Body of pancreas (tissue), 4 donors: ENCODE results near the gene NOX4. TPM values are rescaled to one million over a fixed set of nuclear protein-coding genes. Genes with fewer than 3 reads are reported as not detected.
"Not testable (repeated sequence)": the region's sequence is repeated elsewhere in the genome, so short reads cannot be mapped to it uniquely, and the experiment has no call there.

Experiments
- ATAC-seq: fragments of 150-250 bp; one replicate; pipeline ENCODE4 v1.9.1; 2016
- DNase-seq, 4 donors: peaks; one replicate each; pipeline ENCODE4 v3.0.0-alpha.2; 2019
- H3K27ac ChIP-seq, 4 donors: fragments of 200-600 bp; sonication (generic); 1 replicate in 3 of 4; 2 replicates in 1 of 4; pipeline versions ENCODE4 v1.5.1 to v1.6.1; 2016 to 2019; ENCODE audit warnings: mild to moderate bottlenecking in 1 of 4, mixed read lengths in 1 of 4, moderate library complexity in 1 of 4
- H3K27me3 ChIP-seq, 2 donors: fragments of 200-600 bp; sonication (generic); one replicate each; pipeline ENCODE4 v1.6.0; 2016; ENCODE audit warnings: mild to moderate bottlenecking in 1 of 2
- H3K36me3 ChIP-seq, 2 donors: fragments of 200-600 bp; sonication (generic); replicated peaks in 1 of 2; 2 replicates each; pipeline ENCODE4 v1.5.1; 2016; ENCODE audit warnings: low read depth in 2 of 2; ENCODE audit not compliant: insufficient read depth in 1 of 2
- H3K4me1 ChIP-seq: fragments of 200-600 bp; sonication (generic); one replicate; pipeline ENCODE4 v1.6.0; 2016
- H3K4me3 ChIP-seq, 2 donors: fragments of 200-600 bp; sonication (generic); 1 replicate in 1 of 2; 2 replicates in 1 of 2; pipeline ENCODE4 v1.5.1; 2016 to 2019
- H3K9me3 ChIP-seq, 3 donors: fragments of 200-600 bp; sonication (generic); 1 replicate in 2 of 3; 2 replicates in 1 of 3; pipeline ENCODE4 v1.5.1; 2016
- CTCF ChIP-seq, 7 experiments: fragments of 450-650 bp in 4 of 7; fragments of 200-600 bp in 3 of 7; sonication (generic) in 3 of 7; IDR thresholded peaks; one replicate each; pipeline ENCODE4 v1.5.1; 2016 to 2019; ENCODE audit warnings: antibody characterized with exemption in 7 of 7
- POLR2A ChIP-seq, 3 donors: fragments of 450-650 bp; IDR thresholded peaks; one replicate each; pipeline ENCODE4 v1.6.1; 2016; ENCODE audit warnings: antibody characterized with exemption in 3 of 3, mild to moderate bottlenecking in 2 of 3
- WGBS, 2 donors: methylation state at CpG; one replicate each; pipeline ENCODE4 v1.1.5; 2017; 5-methylcytosine and 5-hydroxymethylcytosine counted together
- intact Hi-C: fragments of 100-400 bp; cut with DNase I; formaldehyde crosslinking; loops from one replicate; pipeline ENCODE4 v1.15.1; 2023
- total RNA-seq, 2 donors: library from RNA; depleted of rRNA; stranded (reverse); fragments of >200 nt; gene quantifications; one replicate each; pipeline ENCODE4 v1.1.0, GENCODE V29; 2016

The NOX4 gene
- total RNA-seq, 2 donors from 2014 or later, result 0.78 TPM; not detected in 1

- Histone ChIP-seq H3K9me3 (no peaks in the 10 kb centered on the region), H3K27me3 (no peaks in the 10 kb centered on the region), H3K27ac (no peak overlapping the region), H3K4me1 (no peaks in the 10 kb centered on the region), H3K36me3 (no peaks in the 10 kb centered on the region), H3K4me3 (no peak overlapping the region)
- no peak for ATAC-seq
- no peak for TF ChIP-seq CTCF (IDR thresholded peaks at IDR 0.05)
- no peak for DNase-seq
- WGBS, 2 donors, result 68 to 70% methylated on average over 5 of the region's 5 CpGs
- intact Hi-C loops, result no loop called here
Measured at GRCh38 chr11:89327885-89328284, 163.3 kb downstream of the NOX4 start.

- intact Hi-C loops, result no loop called here
- H3K27me3 ChIP-seq, result no peaks in the 10 kb centered on the region
- no peaks in the 10 kb centered on the region for H3K9me3 ChIP-seq
- no peak for TF ChIP-seq CTCF (IDR thresholded peaks at IDR 0.05)
- no peak for TF ChIP-seq POLR2A (IDR thresholded peaks at IDR 0.05)
- ATAC-seq (no peak), DNase-seq (no peak)
- no peaks in the 10 kb centered on the region for H3K36me3 ChIP-seq
- H3K27ac ChIP-seq, result no peak overlapping the region
- WGBS, 2 donors, result 68 to 69% methylated on average over 2 of the region's 2 CpGs
- H3K4me1 ChIP-seq, result no peaks in the 10 kb centered on the region
- H3K4me3 ChIP-seq, result no peak overlapping the region
Measured at GRCh38 chr11:89321401-89321800, 169.8 kb downstream of the NOX4 start.

DNA sequence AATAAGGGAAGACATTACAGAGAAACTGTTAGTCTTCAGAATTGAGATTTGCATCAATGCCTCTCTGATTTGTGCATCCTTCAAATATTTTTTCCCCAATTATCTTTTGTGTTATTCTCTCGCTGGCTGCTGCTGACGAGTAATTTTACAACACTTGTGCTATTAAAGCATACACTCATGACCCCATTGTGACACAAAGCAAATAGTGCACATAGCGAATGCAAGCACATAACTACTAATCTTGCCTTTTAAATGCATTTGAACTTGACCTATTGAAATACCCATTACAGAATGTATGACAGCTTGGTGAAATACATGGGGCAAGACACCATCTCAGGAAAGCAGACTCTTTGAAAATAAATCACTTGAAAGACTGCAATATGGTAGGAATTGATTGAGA, 180.6 kb downstream of the NOX4 start:
- H3K4me1 ChIP-seq, H3K27me3 ChIP-seq, H3K4me3 ChIP-seq, H3K27ac ChIP-seq, intact Hi-C loops, H3K9me3 ChIP-seq, H3K36me3 ChIP-seq, ATAC-seq, DNase-seq: not testable (repeated sequence)
- WGBS, 2 donors, result 25 to 41% methylated on average over 3 of the region's 3 CpGs

DNA sequence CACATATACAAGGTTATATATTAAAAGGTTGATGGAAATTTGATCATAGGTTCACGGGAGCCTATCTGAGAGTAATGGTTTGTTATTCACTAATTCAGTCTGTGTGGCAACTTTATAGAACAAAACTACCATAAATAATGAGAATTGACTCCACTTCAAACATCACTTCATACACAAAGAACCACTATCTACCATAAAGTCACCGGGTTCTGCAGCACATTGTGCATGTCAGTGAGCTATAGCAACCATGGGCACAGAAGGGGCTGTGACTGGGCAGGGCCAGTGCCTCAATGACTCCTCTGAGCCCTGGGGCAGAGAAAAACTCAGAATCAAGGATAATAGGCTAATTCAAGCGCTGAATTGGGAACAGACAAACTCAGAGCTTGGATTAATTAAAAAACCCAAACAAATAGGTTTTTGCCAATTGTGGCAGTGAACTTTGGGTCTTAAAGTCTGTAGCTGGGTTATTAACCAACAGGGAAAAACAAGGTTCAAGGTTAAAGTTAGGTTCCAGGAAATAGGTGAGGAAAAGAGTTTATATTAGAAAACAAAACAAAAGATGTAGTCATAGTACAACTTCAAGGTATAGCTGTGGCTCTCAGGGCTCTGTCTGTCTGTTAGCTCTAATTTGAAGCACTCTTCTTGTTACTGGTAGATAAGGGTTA, 181.7 kb downstream of the NOX4 start:
- H3K4me1 ChIP-seq, ATAC-seq, DNase-seq, H3K36me3 ChIP-seq, H3K9me3 ChIP-seq, H3K27ac ChIP-seq, H3K4me3 ChIP-seq, H3K27me3 ChIP-seq, intact Hi-C loops: not testable (repeated sequence)
- 48 to 55% methylated on average over 3 of the region's 3 CpGs for WGBS, 2 donors

- H3K27ac ChIP-seq, ATAC-seq, H3K27me3 ChIP-seq, H3K4me3 ChIP-seq, H3K4me1 ChIP-seq, DNase-seq, H3K9me3 ChIP-seq, intact Hi-C loops, H3K36me3 ChIP-seq: not testable (repeated sequence)
- 72 to 77% methylated on average over 1 of the region's 1 CpG for WGBS, 2 donors
Measured at GRCh38 chr11:89308272-89308671, 182.9 kb downstream of the NOX4 start.

DNA sequence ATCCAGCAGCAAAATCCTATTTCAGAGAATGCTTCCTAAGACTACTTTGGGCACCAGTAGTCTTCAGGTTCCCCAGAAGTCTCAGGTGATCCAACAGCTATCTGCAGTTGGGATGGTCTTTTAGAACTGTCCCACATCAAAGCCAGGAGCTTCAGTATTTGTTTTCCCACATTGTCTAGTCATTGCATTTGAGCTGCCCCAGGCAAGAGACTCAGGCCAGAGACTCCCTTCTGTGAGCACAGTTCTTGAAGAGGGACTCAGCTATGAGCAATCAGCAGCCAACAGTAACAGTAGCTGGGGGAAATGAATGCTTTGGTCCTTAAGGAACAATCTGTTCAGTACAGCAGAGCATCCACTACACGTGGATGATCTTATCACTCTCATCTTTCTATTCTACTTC, 188.1 kb downstream of the NOX4 start:
- H3K4me3 ChIP-seq, H3K4me1 ChIP-seq, ATAC-seq, H3K27me3 ChIP-seq, H3K36me3 ChIP-seq, H3K27ac ChIP-seq, H3K9me3 ChIP-seq, intact Hi-C loops, DNase-seq: not testable (repeated sequence)
- whole genome bisulfite sequencing, 2 donors, result 43 to 64% methylated on average over 1 of the region's 1 CpG

GRCh38 chr11:89295023-89295422, 196.2 kb downstream of the NOX4 start:
- 90 to 93% methylated on average over 7 of the region's 7 CpGs for WGBS, 2 donors
- H3K4me1 ChIP-seq, H3K36me3 ChIP-seq, DNase-seq, ATAC-seq, H3K27ac ChIP-seq, H3K27me3 ChIP-seq, H3K9me3 ChIP-seq, H3K4me3 ChIP-seq, intact Hi-C loops: not testable (repeated sequence)
